Activated gamma-delta T cell (primary cell): Measurements from ENCODE around the gene KBTBD12.

ENCODE experiments used
- DNase-seq: peaks from one replicate; lab custom pipeline; 2025; lab: John Stamatoyannopoulos, UW

KBTBD12 gene

DNA sequence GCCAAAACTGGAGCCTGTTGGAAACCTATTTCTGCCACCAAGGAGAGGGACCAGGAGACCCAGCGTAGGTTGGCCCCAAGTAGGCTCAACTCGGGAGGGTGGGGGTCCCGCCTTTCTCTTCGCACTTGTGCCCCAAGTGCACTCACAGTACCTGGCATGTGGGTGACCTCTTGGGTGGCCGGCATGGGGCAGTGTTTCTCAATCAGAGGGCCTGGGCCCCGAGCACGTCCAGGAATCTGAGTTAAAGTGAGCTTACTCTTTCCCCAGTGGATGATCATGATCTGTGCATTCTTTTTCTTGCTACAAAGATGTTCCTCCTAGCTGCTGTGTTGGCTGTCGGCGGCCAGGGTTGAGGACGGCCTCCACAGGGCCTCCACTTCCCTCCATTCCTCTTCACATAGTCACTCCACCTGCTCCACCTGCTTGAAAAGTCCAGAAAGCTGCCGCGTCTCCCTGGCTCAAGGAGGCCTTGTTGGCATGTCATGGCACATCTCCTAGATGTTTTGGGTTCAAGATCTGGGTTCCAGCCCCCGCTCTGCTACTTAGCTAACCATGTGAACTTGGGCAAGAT is 70.7 kb downstream of the KBTBD12 start:
- DNase-seq: no peak

DNA sequence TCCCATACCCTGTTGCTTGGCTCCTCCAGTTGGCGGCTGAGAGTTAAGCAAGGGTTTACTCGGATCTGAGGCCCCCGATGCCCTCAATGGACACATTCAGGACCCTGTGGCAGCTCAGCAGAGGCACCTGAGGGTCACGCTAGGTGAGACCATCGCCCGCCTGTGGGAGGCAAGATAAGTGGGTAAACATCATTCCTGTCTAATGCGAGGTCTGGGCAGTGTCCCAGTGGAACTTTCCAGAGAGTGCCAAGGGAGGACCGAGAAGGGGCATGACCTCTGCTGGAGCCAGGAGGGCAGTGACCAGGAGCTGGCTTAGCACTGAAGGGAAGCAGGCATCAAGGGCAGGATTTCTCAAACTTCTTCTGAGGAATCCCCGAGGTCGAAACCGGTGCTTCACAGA is 71.8 kb downstream of the KBTBD12 start:
- no peak for DNase-seq

DNA sequence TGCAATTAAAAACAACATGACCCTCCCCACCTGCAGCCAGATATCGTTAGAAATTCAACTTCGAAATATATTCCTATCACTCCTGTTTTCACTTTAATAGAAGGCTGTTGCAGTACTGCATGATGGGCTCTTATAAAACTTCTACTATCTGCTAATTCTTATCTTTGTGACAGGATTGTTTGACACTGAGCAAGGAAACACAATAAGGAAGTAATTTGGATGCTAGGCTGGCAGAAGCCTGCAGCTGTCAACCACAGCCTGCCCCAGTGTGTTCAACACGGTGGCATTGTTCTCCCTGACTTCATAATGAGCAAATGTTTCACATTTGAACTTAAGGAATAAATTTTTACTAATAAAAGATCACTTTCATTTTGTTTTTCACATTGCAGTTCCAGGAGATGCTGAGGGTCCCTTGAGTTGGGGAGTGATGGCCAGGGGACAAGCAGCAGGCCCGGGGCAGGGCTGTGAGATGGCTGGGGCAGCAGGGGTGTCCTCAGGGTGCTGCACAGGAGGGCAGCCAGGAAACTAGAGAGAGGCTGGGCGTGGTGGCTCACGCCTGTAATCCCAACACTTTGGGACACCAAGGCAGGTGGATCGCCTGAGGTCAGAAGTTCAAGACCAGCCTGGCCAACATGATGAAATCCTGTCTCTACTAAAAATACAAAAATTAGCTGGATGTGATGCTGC is 72.4 kb downstream of the KBTBD12 start:
- DNase-seq: no peak

DNA sequence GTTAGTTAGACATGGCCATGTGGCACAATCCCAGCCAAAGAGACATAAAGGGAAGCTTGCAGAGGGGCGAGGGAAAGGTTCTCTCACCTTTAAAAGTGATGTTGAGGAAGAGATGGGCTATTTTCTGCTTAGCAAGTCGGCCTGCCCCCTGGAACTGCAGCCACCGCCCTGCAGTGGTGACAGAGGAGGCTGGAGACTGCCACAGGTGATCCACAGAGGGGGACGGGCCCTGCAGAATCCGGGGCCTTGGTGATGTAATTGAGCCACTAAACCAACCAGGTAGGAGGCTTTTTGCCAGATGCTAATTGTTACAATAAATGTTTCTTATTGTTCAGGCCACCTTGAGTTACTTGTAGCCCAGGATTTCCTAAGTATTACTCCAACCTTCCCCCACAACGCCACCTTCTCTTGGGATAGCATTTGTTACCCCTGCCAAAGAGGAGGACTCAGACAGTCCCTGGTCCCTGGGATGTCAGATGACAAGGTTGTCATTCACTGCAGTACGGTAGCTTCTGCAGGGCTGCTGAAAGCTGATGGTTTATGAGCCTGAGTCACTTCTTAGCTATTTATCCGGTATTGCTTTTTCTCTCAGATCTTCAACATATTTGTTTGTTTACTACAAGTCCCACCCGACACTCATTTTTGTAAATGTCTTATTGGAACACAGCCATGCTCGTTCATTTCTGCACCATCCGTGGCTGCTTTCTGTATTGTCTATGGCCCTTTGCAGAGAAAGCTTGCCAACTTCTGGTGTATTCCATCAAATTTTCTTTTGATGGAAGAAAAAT is 73.9 kb downstream of the KBTBD12 start:
- DNase-seq: no peak

DNA sequence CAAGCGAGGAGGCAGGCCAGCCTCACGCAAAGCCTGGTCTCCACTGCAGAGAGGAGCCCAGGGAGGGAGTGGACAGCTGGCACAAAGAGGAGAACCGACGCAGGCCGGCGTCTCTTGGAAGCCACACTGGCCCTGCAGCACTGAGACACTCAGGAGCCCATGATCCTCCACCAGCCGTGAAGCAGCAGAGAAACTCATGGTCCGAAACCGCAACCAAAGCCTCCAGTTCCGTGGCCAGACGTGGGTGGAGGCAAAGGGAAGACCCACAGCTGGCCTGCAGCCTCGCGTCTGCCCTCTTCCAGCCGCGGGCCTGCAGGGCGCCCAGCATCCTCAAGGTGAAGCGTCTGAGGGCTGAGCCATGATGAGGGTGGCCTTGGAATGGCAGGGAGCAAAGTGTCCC is 75.0 kb downstream of the KBTBD12 start:
- no peak for DNase-seq

DNA sequence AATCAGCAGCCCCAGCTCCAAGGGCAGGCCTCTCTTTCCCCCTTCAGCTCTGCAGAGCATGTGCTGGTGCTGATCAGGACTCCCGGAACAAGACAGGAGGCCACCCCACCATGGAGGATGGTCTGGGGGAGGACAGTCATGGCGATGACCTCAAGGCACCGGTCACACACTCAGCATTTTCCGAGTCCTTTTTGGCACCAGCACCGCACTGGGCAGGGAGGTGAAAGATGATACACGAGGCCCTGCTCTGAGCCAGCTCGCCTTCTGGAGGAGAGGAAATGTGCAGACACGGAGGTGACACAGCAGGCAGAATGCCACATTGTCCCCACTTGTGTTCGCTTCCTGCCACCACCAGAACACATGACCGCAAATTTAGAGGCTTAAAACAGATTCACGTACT is 75.4 kb downstream of the KBTBD12 start:
- no peak for DNase-seq

DNA sequence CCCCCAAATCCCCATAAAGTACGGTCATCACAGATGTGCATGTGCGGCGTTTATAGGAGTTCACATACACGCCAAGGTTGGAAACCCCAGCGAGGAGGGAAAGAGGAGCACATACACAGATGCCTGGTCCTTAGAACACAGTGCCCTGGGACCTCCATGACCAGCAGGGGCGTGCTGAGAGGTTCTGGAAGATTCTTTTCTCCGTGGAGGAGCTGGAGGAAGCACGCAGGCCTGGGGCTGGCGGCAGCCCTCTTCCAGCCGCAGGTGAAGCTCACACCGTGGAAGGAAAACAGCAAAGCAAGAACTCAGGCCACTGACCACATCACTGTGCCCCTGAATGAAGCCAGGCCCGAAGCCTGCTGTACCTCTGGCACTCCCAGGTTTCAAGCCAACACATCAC is 76.2 kb downstream of the KBTBD12 start:
- DNase-seq: no peak

DNA sequence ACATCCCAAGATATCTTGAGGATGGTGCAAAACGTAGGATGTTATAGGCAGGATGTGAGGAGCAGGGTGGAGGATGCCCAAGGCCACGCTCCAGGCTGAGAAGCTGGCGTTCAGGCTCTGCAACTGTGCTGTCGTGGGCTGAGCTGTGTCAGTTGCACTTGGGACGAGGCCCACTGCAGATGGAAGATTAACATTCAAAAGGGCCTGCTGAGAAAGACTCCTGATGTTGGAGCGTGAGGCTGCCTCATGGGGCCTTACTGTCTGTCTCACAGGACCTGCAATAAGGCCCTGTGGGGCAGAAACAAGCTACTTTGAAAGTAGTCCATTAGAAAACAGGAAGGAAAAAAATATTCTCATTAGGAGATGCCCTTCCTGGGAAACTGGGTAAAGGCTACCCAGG is 76.6 kb downstream of the KBTBD12 start:
- no peak for DNase-seq

DNA sequence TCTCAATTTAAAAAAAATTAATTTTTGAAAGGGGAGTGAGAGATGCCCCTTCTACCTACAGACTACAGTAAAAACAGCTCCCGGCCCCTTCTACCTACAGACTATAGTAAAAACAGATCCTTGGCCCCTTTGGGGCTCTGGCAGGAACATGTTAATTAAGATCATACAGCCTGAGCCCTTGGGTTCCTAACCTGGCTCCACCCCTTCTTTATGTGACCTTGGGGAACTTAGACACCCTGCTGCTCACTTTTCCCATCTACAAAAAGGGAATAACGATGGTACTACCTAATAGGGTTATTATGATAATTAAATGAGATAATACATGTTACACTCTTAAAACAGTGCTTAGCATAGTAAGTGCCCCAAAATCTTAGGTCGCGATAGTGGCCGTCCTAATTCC is 77.1 kb downstream of the KBTBD12 start:
- no peak for DNase-seq

DNA sequence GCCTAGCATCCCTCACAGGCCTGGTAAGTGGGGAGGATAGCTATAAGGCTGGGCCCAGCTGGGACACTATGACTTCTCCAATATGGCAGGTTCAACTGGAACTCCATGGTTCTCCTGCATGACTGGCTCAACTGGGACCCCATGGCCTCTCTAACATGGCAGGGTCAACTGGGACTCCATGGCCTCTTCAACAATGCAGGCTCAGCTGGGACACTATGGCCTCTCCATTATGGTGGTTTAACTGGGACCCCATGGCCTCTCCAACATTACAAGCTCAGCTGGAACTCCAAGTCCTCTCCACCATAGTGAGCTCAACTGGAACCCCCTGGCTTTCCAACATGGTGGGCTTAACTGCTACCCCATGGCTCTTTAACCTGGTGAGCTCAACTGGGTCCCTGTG is 79.0 kb downstream of the KBTBD12 start:
- DNase-seq: no peak

DNA sequence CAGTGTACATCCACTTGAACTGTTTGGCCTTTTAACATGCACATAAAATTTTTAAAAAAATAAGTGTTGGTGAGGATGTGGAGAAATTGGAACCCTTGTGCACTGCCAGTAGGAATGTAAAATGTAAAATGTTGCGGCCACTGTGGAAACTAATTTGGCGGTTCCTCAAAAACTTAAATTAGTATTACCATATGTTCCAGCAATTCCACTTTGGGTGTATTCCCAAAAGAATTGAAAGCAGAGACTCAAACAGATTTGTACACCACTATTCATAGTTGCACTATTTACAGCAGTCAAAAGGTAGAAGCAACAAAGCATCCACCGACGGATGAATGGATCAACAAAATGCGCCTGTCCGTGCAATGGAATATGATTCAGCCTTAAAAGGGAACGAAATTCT is 82.0 kb downstream of the KBTBD12 start:
- no peak for DNase-seq

DNA sequence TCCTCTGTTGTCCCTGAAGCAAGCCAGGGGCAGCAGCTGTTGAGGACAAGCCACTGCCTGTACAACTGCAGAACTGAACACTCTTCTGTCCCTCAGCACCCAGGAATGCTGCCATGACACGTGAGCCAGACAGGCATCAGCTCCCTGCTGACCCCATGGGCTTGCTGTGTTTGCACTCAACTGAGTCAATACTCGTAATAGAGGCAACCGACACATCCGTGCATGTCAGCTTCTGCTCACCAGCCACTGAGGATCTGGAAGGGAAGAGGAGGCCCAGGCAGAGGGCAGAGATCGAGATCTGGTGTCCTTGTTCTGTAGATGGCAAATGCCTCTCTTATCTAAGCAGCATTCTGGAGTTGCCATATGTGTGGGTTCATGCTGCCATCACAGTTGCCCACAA is 82.9 kb downstream of the KBTBD12 start:
- no peak for DNase-seq

DNA sequence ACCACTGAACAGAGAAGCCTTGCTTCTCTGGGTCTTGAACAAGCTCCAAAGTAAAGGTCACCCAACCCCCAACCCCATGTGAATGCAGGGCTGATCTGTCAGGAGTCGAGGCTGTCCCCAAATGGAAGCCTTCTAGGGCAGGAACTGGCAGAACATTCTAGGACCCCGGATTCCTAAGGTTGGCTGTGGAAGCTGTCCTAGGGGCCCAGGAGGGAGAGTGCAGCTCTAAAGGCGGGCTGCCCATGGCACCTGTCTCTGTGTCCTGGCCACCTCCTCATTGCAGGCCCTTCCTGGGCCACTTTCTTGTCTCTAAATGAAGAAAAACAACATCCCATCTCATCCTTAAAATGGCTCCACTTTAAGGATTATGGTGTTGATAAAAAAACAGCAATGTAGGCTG is 83.6 kb downstream of the KBTBD12 start:
- DNase-seq: no peak

DNA sequence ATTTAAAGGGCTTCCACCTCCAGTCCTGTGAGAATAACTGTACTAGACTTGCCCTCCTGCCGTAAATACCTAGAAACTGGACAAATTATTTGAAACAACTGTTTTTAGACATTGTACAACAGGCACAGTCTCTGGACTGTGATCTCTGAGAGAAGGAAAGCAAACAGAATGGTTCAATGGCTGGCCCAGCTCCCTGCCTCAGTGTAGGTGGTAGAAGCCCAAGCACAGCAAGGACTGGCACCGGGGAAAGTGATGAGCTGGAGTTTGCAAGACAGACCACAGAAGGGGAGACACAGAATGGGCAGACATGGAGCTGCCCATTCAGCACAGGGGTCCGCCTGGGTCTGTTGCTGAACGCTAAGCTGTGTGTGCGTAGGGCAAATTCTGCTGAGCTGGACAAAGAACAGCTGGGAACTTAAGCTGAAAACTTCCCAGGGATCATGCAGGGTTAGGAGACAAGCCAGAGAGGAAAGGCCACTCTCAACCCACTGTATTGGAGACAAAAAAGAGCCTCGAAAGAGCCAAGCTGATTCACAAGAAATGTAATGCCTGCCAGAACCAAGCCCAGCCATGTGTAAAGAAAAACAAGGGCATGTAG is 84.6 kb downstream of the KBTBD12 start:
- no peak for DNase-seq

DNA sequence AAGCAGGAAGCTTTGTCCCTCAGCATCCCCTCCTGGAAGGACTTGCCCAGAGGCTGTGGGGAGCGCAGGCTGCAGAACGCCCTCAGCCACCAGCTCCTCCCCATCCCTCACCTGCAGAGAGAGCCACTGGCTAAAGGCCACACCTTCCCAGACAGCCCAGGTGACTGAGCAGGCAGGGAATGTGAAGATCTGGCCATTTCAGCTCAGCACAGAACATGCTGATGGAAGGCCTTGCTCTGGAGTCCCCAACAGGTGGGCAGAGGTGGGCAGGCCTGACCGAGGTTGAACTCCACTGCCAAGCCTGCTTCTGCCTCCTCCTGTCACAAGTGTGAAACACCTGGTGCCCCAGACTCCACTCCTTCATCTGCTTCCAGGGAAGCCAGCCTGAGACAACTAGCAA is 86.5 kb downstream of the KBTBD12 start:
- no peak for DNase-seq

DNA sequence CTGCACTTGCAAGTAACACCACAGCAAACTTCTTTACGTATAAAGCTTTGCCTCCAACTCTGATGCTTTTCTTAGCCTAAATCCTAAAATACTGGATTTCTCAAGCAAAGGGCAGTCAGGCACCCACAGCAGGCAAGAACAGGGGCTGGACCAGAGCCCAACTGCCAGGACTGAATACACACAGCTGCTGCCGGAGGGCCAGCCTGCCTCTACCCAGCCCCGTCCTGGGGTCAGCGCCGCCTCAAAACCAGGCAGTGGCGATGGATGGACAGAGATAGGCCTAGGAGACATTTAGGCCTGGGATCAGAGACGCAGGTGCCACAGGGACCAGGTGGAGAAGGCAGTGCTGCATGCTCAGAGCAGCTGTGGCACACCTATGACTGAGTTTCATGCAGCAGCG is 89.6 kb downstream of the KBTBD12 start:
- DNase-seq: no peak

DNA sequence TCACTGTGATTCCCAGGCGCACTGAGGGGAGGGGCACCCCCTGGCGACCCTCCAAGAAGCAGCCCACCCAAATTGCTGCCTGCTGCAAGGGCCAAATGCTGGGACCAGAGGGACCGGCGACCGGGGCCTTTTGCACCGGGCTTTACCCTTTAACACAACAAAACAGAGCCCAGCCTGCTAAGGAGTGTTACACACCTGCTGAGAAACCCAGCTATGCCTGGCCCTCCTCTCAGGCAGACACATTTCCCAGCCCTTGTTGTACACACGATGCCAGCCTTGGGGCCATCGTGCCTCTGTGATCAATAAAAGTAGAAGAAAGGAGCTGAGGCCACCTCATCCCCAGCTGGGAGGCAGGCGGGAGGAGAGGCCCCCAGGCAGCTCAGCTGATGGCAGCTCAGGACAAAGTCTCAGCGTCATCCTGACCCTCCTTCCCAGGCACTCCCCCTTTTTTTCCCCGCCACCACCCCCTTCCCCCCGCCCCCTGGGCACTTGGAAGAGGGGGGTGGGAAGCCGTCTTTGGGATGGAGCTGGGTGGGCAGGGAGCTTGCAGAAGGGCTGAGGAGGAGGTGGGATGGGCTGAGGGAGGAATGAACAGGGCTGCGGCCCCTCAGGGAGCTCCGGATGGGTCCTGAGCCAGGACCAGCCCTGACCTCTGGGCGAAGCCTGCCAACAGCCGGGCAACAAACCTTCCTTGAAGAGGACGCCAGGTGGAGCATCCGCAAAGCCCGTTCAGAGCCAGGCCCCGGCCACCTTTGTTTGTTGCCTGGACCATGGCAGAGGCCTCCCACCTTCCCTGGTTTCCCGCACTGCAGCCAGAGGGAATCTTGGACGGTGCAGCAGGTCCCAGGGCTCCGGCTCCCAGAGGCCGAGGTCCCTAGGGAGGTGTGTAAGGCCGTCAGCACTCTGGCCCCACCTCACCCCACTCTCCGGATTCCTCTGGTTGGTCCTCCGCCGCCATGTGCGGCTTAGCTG is 91.3 kb downstream of the KBTBD12 start:
- DNase-seq: no peak

DNA sequence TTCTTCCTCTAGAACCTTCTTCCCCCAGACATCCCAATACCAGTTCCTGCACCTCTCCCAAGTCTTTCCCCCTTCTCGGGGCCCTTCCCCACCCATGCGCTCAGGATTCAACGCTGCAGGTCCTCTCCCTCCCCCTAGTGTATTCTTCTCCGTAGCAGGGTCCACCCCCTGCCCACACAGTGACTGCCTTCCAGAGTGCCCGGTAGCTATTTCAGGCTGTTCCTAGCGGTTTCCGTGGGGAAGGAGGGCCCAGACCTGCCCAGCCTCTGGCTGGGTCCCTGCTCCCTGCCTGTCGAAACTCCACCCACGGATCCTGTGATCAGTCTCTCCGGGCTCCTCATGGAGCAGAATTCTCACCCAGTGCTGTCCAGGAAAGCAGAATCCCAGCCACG is 92.0 kb downstream of the KBTBD12 start:
- DNase-seq: no peak

DNA sequence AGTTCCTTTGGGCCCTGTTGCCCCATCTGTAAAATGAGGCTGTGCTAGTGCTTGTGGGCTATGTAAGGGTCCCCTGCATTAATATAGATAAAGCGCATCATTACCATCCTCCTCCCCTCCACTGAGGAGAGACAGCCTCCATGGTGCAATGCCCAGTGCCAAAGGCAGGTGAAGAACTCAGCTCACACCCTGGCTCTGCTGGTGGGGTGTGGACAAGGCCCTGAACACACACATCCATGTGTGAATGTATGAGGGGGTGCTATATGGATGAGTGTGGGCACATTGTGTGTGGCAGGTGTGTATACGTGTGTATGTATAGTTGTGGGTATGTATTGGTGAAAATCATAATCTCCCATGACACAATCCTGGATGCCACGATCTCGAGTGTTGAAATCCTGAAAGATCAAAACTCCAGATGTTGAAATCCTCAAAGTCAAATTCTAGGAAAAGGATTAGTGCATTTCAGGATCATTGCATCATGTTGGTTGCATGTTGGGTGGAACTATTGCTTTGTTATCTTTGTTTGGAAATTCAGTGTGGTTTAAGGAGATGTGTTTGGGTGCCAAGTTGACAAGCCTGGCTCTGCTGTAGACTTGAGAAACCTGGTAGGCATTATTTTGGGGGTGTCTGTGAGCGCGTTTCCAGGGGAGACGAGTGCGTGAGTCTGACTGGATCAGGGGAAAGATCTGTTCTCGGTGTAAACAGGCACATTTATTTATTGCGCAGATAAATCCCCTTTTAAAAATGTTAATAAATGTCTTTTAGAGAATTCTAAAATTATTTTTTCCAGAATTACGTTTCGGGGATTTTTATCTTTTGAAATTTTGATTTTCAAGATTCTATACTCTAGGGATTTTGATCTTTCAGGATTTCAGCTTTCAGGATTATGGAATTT is 95.2 kb downstream of the KBTBD12 start:
- DNase-seq: no peak

DNA sequence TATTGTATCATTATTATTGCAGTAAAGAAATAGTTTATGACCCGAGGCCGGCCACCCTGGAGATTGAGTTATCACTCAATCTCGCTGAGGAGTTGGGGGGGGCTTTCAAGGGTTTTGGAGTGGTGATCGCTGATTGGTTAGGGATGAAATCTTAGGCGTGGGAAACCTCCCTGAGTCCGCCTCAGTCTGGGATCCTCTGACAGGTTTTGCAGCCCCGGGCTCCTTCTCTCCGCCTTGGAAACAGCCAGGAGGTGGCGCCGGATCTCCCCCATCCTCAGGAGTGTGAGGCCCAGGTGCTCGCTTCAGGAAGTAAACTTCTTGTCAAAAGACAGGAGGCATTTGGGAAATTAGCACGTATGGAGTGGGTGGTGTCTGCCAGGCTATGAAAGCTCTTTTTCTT is 96.1 kb downstream of the KBTBD12 start:
- no peak for DNase-seq

DNA sequence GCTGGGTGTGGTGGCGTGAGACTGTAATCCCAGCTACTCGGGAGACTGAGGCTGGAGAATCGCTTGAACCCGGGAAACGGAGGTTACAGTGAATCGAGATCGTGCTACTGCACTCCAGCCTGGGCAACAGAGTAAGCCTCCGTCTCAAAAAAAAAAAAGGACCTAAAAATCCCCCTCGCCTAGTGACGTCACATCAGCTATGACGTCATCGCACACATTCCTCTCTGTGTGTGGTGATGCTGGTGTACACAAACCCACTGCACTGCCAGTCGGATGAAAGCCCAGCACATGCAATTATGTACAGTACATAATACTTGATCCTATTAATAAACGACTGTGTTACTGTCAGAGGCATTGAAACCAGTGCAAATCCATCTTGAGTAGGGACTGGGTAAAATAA is 97.0 kb downstream of the KBTBD12 start:
- DNase-seq: no peak
